Hematopoietic multipotent progenitor cell treated with erythropoietin and hydrocortisone succinate and interleukin-3 and kit ligand, for 8 days (in vitro differentiated cells): ENCODE results near the gene NPTN.

Source experiments
- DNase-seq: peaks from one replicate; pipeline ENCODE4 v3.0.0-alpha.2; 2015

NPTN gene

GRCh38 chr15:73517566-73517965 is 115.6 kb downstream of the NPTN start:
- no peak for DNase-seq

DNA sequence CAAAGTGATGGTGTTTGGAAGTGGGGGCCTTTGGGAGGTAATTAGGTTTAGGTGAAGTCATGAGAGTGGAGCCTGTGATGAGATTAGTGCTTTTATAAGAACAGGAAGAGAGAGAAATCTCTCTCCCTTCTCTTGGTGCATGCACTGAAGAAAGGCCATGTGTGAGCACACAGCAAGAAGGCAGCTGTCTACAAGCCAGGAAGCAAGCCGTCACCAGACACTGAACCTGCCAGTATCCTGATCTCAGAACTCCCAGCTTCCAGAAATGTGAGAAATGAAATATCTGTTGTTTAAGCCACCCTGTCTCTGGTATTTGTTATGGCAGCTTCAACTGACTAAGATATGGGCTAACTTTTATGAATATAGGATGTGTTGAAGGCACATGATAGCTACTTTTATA is 117.7 kb downstream of the NPTN start:
- DNase-seq = no peak
